ENCODE measurements around the gene ACIN1. TPM values are rescaled to one million over a fixed set of nuclear protein-coding genes. Genes with fewer than 3 reads are reported as not detected.

ACIN1 gene
- total and polyA plus RNA-seq, 2 experiments from 2014 or later: 76.1 to 172 TPM

DNA sequence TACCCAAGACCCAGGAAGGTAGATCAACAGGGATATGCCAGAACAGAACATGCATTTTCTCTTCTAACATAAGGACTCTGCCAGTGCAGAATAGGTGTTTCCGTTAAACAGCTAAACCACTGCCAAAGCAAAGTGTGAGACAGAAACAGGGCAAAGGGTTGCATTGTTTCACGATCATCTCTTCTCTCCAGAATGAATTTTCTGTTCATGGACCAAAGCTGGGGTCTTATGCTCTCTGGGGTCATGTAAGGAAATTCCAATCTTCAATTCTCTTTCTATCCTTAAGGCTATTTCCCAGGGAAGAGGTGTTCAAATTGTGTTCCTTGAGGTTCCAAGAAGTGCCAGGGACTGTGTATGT lies 71.2 kb downstream of the ACIN1 start:
- no peak overlapping the region for H3K27ac Mint-ChIP-seq
- Histone ChIP-seq H3K4me1 (ENCODE audit: insufficient read depth) (peaks cover 18% of the 10 kb centered on the region), H4K20me1 (replicated peaks; ENCODE audit: insufficient read depth) (peaks cover 16% of the 10 kb centered on the region), H3K79me2 (replicated peaks; ENCODE audit: insufficient read depth) (peaks cover 11% of the 10 kb centered on the region), H3K4me3 (no peak overlapping the region), H3K27ac (ENCODE audit: low read depth) (peak overlapping the region; percentile 69), H3K9me2 (ENCODE audit: insufficient read depth) (no peaks in the 10 kb centered on the region), H3K4me2 (no peak overlapping the region), H3K27me3 (ENCODE audit: insufficient read depth) (no peaks in the 10 kb centered on the region), H2AFZ (no peak overlapping the region), H3F3A (replicated peaks; ENCODE audit: low read depth) (peaks cover 12% of the 10 kb centered on the region), H3K36me3 (ENCODE audit: insufficient read depth) (peaks cover 28% of the 10 kb centered on the region; the same call in 1 of the 2 replicates)
- H3K4me3 Mint-ChIP-seq: no peak overlapping the region
- peaks cover 26% of the 10 kb centered on the region for H3K4me1 Mint-ChIP-seq
- H3K9me3 Mint-ChIP-seq: no peaks in the 10 kb centered on the region
- ATAC-seq: no peak
- H3K36me3 Mint-ChIP-seq (ENCODE audit: low read depth): peaks cover 33% of the 10 kb centered on the region
- TF ChIP-seq CREB1 (CRISPR knock-in tag; IDR thresholded peaks at IDR 0.05; ENCODE audit: low read depth) (no peak), EZH2phosphoT487 (IDR thresholded peaks at IDR 0.05; ENCODE audit: unreplicated experiment) (no peak), ZNF114 (CRISPR knock-in tag; IDR thresholded peaks at IDR 0.05) (no peak), EZH2 (IDR thresholded peaks at IDR 0.05; ENCODE audit: low read depth, unreplicated experiment) (no peak)
- TF ChIP-seq, protein P1, sequence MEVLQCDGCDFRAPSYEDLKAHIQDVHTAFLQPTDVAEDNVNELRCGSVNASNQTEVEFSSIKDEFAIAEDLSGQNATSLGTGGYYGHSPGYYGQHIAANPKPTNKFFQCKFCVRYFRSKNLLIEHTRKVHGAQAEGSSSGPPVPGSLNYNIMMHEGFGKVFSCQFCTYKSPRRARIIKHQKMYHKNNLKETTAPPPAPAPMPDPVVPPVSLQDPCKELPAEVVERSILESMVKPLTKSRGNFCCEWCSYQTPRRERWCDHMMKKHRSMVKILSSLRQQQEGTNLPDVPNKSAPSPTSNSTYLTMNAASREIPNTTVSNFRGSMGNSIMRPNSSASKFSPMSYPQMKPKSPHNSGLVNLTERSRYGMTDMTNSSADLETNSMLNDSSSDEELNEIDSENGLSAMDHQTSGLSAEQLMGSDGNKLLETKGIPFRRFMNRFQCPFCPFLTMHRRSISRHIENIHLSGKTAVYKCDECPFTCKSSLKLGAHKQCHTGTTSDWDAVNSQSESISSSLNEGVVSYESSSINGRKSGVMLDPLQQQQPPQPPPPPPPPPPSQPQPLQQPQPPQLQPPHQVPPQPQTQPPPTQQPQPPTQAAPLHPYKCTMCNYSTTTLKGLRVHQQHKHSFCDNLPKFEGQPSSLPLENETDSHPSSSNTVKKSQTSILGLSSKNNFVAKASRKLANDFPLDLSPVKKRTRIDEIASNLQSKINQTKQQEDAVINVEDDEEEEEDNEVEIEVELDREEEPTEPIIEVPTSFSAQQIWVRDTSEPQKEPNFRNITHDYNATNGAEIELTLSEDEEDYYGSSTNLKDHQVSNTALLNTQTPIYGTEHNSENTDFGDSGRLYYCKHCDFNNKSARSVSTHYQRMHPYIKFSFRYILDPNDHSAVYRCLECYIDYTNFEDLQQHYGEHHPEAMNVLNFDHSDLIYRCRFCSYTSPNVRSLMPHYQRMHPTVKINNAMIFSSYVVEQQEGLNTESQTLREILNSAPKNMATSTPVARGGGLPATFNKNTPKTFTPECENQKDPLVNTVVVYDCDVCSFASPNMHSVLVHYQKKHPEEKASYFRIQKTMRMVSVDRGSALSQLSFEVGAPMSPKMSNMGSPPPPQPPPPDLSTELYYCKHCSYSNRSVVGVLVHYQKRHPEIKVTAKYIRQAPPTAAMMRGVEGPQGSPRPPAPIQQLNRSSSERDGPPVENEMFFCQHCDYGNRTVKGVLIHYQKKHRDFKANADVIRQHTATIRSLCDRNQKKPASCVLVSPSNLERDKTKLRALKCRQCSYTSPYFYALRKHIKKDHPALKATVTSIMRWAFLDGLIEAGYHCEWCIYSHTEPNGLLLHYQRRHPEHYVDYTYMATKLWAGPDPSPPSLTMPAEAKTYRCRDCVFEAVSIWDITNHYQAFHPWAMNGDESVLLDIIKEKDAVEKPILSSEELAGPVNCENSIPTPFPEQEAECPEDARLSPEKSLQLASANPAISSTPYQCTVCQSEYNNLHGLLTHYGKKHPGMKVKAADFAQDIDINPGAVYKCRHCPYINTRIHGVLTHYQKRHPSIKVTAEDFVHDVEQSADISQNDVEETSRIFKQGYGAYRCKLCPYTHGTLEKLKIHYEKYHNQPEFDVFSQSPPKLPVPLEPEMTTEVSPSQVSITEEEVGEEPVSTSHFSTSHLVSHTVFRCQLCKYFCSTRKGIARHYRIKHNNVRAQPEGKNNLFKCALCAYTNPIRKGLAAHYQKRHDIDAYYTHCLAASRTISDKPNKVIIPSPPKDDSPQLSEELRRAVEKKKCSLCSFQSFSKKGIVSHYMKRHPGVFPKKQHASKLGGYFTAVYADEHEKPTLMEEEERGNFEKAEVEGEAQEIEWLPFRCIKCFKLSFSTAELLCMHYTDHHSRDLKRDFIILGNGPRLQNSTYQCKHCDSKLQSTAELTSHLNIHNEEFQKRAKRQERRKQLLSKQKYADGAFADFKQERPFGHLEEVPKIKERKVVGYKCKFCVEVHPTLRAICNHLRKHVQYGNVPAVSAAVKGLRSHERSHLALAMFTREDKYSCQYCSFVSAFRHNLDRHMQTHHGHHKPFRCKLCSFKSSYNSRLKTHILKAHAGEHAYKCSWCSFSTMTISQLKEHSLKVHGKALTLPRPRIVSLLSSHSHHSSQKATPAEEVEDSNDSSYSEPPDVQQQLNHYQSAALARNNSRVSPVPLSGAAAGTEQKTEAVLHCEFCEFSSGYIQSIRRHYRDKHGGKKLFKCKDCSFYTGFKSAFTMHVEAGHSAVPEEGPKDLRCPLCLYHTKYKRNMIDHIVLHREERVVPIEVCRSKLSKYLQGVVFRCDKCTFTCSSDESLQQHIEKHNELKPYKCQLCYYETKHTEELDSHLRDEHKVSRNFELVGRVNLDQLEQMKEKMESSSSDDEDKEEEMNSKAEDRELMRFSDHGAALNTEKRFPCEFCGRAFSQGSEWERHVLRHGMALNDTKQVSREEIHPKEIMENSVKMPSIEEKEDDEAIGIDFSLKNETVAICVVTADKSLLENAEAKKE (CRISPR knock-in tag; IDR thresholded peaks at IDR 0.05): no peak
- no peak for DNase-seq (ENCODE audit: low spot score)
- peaks cover 5% of the 10 kb centered on the region for H3K27me3 Mint-ChIP-seq (ENCODE audit: insufficient read depth, low read depth, poor library complexity)

All from GM23338 (cell line).